Prostate gland (tissue), 2 donors: Measurements from ENCODE around the gene FILIP1.

Experiments
- POLR2A ChIP-seq: fragments of 450-650 bp; IDR thresholded peaks from one replicate; pipeline ENCODE4 v1.6.1; 2016; ENCODE audit warnings: antibody characterized with exemption, mild to moderate bottlenecking
- POLR2AphosphoS5 ChIP-seq: sonication (generic); formaldehyde crosslinking; IDR thresholded peaks from one replicate; pipeline ENCODE4 v1.6.1; 2017; ENCODE audit warnings: antibody characterized with exemption
- TF ChIP-seq, protein P1 (sequence below), 4 experiments: fragments of 200-600 bp in 2 of 4; fragments of 450-650 bp in 2 of 4; sonication (generic) in 2 of 4; IDR thresholded peaks; 1 replicate in 3 of 4; 2 replicates in 1 of 4; pipeline ENCODE4 v1.5.1; 2016 to 2019; ENCODE audit warnings: antibody characterized with exemption in 4 of 4, mild to moderate bottlenecking in 2 of 4, moderate library complexity in 2 of 4

DNA sequence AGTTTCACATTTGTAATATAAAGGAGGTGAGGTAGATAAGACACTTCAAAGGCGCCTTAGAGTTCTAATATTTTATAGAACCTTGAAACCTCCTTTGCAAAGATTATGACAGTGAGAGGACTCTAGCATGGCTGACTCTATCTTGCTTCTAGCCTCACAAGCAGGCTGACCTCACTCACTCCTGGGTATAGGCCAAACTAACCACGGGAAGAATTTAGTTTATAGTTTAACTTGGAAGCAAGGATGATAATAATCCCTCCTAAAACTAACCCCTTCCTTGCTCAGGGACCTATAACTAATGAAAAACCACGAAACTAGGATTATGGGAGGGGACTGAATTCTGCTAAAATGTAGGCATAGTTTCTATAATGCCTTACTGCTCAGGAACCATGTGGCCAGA lies 84.3 kb downstream of the FILIP1 start:
- TF ChIP-seq, protein P1, sequence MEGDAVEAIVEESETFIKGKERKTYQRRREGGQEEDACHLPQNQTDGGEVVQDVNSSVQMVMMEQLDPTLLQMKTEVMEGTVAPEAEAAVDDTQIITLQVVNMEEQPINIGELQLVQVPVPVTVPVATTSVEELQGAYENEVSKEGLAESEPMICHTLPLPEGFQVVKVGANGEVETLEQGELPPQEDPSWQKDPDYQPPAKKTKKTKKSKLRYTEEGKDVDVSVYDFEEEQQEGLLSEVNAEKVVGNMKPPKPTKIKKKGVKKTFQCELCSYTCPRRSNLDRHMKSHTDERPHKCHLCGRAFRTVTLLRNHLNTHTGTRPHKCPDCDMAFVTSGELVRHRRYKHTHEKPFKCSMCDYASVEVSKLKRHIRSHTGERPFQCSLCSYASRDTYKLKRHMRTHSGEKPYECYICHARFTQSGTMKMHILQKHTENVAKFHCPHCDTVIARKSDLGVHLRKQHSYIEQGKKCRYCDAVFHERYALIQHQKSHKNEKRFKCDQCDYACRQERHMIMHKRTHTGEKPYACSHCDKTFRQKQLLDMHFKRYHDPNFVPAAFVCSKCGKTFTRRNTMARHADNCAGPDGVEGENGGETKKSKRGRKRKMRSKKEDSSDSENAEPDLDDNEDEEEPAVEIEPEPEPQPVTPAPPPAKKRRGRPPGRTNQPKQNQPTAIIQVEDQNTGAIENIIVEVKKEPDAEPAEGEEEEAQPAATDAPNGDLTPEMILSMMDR (IDR thresholded peaks at IDR 0.05): no peak
- TF ChIP-seq POLR2A (no peak), POLR2AphosphoS5 (no peak)
